T-helper 2 cell treated with Interferon-gamma antibody and Interleukin-4, amounts not matched to agents 100 ng/mL and 5 ng/mL, for 36 hours (primary cell): ENCODE results near the gene PDE6G. TPM values are rescaled to one million over a fixed set of nuclear protein-coding genes. Genes with fewer than 3 reads are reported as not detected.

Source experiments
- intact Hi-C: fragments of 100-400 bp; cut with micrococcal nuclease; formaldehyde crosslinking; loops from one replicate; pipeline ENCODE4 v1.15.1; 2023
- total RNA-seq: library from RNA; stranded (reverse); gene quantifications from 2 replicates; pipeline ENCODE4 v1.2.3, GENCODE V29; 2022

PDE6G gene
- 23.4 and 27.9 TPM in 2 replicates for total RNA-seq

DNA sequence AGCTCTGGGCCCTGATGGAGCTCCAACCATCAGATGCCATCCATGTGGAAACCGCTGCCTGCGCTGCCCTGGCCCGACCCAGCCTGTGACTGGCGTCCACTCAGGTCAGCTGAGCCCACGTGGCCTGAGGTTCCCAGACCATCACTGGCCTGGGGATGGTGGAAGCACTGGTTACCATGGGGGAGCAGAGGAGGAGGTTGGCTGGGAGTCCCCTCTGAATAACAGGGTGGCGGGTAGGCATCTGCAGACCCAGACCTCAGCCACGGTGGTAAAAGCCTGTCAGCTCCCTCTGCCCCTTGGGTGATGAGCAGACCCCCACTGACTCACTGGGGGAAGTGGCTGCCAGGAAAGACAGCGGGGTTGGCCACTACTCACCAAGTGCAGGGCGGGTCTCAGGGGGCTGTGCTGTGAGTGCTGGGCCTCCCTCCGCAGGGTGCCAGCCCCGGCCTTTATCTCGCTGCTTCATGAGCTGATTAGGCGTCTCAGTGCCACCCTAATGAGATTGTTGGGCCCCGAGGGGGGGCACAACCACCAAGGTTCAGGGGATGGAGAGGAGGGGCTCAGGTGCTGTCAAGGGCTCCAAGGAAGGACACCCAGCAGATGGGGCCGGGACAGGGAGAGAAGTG, at the start of gene PDE6G:
Gene PDE6G, minus strand, starts transcription at position 425 of the 626 bp plus-strand sequence. CDS start 3,237 bp downstream, outside the sequence.
- intact Hi-C loops: no loop called here

DNA sequence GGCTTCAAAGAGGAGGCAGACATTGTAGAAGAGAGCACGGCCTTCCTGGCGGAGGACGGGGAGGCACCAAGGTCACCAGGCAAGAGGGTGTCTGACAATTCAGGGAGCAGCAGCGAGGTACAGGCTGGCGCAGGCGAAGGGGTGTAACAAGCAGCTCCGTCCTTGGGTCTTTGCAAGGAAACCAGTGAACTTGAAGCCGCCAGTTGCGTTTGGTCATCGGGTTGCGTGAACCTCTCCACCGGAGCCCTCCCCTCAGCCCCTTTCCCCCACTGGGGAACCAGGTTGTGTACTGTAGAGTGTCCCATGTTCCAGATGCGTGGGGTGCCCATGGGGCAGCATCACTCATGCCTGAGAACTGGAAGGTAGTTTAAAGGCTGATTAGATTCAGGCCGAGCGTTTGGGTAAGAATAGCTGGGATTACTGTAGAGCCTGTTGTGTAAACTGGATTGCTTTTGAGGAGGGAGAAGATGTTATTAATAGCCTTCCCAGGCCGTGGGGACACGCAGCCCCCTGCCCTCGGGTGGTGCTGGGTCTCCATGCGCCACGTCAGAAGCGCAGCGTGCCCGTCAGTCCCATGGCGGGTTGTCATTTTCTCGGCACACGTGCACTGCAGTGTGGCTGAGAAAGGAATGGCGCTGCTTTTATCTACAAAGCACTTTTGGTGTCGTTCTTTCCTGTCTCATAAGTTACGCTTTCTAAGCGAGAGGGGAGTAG, 49.3 kb upstream of the PDE6G start:
- intact Hi-C loops: no loop called here

DNA sequence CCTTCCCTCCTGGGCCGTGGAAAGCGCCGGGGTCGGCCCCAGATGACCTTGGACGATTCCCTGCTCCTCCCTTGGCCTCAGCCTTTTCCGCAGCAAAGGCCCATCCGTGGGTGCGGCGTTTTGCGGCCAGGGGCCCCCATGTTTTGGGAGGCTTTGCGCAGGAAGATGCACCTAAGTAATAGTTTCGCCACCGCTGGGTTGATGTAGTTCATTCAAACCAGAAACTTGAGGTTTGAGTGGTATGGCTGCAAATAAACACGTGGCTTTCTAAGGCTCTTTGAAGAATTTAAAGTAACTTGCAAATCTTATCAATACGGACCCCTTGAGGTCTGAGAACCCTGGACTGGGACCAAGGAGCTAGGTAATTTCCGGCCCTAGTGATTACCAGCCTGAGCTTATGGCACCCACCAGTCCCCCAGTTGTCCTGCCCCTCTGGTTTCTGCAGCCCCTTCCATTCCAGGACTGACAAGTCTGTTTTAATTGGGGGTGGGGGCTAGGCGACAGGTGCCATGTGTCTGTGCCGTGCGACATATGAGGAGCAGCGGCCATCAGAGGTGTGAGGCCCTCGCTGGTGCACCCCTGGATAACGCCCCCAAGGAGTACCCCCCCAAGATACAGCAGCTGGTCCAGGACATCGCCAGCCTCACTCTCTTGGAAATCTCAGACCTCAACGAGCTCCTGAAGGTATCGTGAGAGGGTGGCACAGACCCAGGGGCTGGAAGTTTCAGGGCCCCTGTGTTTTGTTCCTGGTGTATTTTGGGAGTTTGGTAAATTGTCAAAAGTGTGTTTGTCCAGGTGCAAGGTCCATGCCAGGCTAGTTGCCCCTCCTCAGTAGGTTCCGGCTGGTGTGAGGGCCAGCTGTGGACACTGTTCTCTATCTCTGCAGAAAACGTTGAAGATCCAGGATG, 47.7 kb upstream of the PDE6G start:
- intact Hi-C loops: loop anchor here (1.0 kb wide), 1 partner anchor 8 kb away; the partner anchor contains the start of gene SLC25A10

DNA sequence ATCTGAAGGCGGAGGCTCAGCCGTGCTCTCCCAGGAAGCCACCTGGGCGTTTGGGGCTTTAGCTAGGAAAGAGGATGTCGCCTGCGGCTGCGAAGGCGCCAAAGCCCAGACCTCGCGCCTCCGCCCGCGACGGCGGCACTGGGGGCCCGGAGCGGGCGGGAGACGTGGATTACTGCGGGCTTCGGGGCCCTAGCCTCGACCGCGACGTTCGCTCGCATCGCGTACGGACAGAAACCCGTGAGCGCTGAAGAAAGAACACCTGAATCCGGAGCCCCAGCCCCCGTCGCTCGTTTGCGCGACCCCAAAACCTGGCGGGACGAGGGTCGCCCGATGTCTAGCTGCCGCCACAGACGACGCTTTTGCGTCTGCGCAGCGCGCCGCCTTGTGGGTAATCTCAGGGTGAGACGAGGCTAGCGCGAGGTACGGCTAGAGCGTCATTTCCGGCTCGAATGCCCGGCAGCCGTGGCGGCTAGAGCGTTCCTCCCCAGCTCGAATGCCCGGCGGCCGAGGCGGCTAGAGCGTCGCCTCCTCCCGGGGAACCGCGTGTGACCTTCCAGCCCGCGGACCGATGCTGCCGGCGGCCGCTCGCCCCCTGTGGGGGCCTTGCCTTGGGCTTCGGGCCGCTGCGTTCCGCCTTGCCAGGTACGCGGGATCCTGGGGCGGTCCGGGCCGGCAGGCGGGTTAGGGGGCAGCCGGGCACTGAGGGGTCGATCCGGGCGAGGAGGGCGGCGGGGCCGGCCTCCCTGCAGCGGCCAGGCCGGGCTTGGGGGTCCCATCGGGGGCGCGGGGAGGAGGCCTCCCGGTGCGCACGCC, 46.8 kb upstream of the PDE6G start, which contains the start of gene MRPL12:
Gene MRPL12, plus strand, starts transcription at position 434 of the 813 bp plus-strand sequence. Its CDS starts 135 bp downstream, at position 569.
- intact Hi-C loops: loop anchor here (1.0 kb wide), 1 partner anchor 9 kb away; the partner anchor contains the start of gene SLC25A10

DNA sequence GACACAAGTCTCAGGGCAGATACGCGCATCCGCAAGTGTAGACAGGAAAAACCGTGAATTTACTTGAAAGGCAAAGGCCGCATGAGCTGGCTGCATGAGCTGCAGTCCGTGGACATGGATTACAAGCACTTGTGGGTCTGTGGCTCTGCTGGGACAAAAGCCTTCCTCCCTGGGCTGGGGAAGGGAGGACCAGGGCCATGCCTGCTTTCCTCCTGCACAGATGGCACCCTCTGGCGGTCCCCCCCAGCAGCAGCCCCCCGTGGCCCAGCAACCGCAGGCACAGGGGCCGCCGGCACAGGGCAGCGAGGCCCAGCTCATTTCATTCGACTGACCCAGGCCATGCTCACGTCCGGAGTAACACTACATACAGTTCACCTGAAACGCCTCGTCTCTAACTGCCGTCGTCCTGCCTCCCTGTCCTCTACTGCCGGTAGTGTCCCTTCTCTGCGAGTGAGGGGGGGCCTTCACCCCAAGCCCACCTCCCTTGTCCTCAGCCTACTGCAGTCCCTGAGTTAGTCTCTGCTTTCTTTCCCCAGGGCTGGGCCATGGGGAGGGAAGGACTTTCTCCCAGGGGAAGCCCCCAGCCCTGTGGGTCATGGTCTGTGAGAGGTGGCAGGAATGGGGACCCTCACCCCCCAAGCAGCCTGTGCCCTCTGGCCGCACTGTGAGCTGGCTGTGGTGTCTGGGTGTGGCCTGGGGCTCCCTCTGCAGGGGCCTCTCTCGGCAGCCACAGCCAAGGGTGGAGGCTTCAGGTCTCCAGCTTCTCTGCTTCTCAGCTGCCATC, 45.1 kb upstream of the PDE6G start:
- intact Hi-C loops: no loop called here

DNA sequence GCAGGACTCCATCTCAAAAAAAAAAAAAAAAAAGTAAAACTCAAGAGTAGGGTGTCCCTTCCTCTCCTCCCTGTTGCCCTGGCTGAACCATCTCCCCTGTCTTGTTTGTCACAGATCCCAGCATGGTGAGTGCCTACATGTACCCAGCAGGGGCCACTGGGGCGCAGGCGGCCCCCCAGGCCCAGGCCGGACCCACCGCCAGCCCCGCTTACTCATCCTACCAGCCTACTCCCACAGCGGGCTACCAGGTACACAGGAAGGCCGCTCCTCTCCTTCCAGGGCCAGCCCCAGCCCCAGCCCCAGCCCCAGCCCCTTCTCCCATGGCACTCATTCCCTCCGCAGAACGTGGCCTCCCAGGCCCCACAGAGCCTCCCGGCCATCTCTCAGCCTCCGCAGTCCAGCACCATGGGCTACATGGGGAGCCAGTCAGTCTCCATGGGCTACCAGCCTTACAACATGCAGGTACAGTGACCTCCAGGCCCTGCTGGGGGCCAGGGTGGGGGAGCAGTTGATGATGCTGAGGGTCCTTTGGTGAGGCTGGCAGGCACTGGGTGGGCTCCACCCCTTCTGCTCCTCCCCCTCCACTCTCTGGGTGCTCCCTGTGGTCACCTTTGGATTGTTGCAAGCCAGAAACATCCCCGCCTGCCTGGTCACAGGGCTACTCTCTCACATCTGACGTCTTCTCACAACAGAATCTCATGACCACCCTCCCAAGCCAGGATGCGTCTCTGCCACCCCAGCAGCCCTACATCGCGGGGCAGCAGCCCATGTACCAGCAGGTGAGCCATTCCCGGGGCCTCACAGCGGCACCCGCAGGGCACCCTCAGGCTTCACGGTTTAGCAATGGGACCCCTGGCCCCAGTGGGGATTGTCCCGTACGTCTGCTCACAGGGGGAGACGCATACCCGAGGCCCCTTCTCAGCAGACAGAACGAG, 44.3 kb upstream of the PDE6G start:
- intact Hi-C loops: no loop called here

DNA sequence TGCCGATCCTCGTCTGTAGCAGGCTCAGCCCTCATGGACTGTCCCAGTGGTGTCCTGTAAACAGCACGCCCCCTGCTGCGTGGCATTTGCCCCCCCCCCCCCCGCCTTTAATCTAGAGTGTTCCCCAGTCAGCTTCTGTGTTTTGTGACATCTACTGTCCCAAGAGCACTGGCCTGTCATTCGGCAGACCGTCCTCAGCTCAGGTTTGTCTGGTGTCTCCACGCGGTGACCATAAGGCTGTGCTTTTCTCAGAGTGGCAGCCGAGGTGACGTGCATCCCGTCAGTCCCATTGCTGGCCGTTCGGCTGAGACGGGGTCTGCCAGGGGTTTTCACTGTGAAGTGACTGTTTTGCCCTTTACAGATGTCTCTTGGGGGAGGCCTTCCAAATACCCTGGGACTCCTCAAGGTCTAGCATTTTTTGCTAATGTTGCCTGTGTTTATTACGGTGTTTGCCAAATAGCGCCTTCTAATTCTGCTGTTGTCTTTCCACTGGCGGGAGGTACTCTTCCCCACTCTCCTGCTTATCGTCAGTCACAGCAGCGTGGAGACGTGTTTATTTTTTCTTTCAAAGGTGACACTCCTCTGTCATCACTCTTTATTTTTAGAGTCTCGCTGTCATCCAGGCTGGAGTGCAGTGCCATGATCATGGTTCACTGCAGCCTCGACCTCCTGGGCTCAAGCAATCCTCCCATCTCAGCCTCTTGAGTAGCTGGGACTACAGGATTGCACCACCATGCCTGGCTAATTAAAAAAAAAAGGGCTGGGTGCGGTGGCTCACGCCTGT, 41.1 kb upstream of the PDE6G start:
- intact Hi-C loops: no loop called here

DNA sequence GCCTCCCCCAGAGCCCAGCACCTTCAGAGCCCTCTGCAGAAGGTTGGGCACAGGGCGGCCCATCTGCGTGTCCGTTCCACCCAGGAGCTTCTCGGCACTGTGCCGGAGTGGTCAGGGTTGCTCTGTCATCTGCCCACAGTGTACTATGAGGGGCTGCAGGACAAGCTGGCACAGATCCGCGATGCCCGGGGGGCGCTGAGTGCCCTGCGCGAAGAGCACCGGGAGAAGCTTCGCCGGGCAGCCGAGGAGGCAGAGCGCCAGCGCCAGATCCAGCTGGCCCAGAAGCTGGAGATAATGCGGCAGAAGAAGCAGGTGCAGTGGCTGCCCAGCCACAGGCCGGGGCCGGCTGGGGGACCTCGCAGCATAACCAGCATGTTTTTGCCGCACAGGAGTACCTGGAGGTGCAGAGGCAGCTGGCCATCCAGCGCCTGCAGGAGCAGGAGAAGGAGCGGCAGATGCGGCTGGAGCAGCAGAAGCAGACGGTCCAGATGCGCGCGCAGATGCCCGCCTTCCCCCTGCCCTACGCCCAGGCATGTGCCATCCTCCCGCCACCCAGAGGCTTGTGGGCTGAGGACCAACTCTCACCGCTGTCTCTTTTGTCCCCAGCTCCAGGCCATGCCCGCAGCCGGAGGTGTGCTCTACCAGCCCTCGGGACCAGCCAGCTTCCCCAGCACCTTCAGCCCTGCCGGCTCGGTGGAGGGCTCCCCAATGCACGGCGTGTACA, 40.0 kb upstream of the PDE6G start:
- intact Hi-C loops: no loop called here

DNA sequence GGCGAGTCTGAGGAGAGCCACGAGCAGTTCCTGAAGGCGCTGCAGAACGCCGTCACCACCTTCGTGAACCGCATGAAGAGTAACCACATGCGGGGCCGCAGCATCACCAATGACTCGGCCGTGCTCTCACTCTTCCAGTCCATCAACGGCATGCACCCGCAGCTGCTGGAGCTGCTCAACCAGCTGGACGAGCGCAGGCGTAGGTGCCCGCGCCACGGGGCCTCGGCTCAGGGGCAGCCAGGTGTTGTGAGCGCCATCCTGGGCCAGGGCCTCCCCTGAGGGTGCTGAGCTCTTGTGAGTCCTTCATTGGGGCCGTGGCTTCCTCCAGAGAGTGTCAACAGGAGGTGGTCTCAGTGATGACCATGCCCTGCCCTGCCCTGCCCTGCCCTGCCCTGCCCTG, 39.5 kb upstream of the PDE6G start:
- intact Hi-C loops: no loop called here

DNA sequence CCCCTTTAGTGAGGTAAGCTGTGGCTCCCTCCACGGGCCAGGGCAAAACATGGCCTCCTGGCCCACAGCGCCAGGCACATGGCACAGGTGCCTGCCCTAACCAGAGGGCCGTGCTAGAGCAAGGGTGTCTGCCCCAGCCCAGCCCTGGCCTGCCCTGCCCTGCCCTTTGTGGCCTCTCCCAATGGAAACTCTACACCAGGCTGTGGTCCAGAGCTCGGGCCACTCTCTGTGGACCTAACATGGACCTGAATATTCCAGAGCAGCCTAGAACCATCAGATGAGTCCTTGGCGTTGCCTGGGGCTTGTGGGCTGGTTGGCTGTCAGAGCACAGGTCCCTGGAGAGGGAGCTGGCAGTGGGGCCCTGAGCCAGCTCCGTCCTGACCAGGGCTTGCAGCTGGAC, 38.9 kb upstream of the PDE6G start:
- intact Hi-C loops: no loop called here

DNA sequence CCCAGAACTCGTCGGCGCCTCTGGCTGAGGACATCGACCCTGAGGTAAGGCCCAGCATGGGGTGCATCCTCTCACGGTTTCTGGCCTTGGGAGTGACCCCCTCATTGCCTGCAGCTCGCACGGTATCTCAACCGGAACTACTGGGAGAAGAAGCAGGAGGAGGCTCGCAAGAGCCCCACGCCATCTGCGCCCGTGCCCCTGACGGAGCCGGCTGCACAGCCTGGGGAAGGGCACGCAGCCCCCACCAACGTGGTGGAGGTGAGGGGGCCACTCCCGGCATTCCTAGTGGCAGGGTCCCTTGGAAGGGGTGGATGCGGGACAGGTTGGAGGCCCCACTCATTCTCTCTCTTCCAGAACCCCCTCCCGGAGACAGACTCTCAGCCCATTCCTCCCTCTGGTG, 38.5 kb upstream of the PDE6G start:
- intact Hi-C loops: no loop called here

DNA sequence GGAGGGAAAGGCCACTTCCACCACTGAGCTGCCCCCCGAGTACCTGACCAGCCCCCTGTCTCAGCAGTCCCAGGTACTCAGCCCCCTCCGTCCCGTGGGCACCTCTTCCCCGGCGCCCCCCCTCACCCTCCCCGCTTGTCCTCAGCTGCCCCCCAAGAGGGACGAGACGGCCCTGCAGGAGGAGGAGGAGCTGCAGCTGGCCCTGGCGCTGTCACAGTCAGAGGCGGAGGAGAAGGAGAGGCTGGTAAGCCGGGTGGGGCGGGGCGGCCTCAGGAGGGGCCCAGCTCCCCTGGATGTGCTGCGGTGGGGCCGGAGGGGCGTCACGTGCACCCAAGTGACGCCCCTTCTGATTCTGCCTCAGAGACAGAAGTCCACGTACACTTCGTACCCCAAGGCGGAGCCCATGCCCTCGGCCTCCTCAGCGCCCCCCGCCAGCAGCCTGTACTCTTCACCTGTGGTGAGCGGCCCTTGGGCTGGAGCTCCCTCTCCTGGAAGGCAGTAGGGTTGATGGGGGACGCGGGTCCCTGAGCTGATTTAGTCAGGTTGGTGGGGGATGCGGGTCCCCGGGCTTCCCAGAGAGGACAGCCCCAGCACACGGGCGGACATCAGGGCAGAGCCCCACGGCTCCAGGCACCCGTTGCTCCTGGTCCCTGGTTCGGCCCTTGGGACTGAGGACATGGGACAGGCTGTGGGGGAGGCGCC, 37.3 kb upstream of the PDE6G start:
- intact Hi-C loops: no loop called here

DNA sequence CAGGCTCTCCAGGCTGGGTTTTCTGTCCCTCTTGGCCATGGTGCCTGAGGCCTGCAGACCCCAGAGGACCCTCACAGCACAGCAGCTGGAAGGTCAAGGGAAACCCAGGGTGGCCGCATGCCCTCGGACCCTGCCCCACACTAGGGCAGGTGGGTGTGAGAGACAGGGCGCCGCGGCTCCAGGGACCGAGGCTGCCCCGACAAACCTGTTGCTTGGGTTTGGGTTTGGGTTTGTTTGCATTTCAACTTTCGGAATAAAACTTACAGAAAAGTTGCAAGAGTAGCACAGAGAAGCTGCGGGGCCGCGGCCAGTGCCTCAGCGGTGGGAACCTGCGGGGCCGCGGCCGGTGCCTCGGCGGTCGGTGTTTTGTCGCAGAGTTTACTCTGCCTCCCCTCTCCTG, 35.3 kb upstream of the PDE6G start:
- intact Hi-C loops: no loop called here

DNA sequence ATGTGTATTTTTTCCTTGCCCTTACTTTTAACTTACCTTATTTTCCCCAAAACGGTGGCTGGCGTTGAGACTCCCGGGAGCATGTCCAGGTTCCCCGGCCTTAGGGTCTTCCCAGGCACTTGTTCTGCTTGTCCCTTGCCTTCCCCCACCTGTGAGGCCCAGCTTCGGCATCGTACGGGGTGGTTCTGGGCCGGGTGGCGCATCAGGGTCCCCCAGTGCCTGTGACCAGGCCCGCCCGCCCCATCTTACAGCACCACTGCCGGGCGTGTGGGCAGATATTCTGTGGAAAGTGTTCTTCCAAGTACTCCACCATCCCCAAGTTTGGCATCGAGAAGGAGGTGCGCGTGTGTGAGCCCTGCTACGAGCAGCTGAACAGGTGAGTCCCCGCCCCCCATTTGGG, 34.9 kb upstream of the PDE6G start:
- intact Hi-C loops: no loop called here

DNA sequence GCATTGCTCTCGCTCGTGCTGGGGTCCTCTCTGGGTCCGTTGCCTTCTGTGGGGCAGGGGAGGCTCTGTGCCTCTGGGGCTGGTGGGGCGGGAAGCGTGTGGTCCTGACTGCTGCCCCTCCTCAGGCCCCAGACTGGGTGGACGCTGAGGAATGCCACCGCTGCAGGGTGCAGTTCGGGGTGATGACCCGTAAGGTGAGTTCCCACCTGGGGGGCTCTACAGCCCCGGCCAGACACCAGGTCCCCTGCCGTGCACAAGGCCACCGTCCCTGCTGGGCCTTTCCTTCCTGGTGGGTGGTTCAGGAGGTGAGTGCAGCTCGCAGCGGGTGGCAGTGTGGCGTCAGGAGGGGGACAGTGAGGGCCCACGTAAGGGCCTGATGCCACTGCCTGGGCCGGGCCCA, 34.2 kb upstream of the PDE6G start:
- intact Hi-C loops: no loop called here

DNA sequence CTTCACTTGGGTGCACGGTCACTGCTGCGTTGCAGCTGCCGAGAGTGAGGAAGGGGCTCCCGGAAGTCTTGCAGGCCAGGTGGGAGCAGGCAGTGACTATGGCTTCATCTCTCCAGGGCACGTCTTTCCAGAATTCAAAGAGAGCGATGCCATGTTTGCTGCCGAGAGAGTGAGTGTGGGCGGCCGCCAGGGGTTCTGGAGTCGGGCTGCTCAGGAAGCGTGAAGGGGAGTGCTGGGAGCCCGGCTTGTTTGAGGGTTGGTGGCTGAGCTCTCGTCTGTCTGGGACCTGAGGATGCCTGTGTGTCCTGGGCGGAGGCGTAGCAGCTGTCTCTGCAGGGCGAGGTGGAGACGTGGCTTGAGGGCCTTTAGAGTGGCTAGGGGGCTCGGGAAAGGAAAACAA, 33.7 kb upstream of the PDE6G start:
- intact Hi-C loops: no loop called here

DNA sequence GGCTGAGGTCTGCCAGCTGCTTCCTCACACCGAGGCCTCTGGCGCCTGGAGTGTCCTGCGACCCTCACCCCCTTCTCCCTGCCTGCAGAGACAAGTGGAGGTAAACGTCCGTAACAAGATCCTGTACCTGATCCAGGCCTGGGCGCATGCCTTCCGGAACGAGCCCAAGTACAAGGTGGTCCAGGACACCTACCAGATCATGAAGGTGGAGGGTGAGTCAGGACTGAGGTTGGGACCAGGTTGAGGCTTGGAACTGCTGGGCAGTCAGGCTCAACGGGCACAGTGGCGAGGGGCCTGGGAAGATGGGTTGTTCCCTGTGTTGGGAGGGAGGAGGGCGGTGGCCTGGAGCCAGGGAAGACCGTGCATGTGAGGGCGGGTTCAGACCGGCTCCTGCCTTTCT, 32.3 kb upstream of the PDE6G start:
- intact Hi-C loops: no loop called here
